ENCODE measurements around the gene EFR3B. TPM values are rescaled to one million over a fixed set of nuclear protein-coding genes. Genes with fewer than 3 reads are reported as not detected.
"Not testable (repeated sequence)": the region's sequence is repeated elsewhere in the genome, so short reads cannot be mapped to it uniquely, and the experiment has no call there.

EFR3B gene
- total and polyA plus RNA-seq, 7 donors: 0.59 to 12.7 (median 1.7) TPM

GRCh38 chr2:25132693-25133092, 90.8 kb downstream of the EFR3B start:
- intact Hi-C loops (cut with DNase I): no loop called here
- TF ChIP-seq CTCF (IDR thresholded peaks at IDR 0.05): no peak
- no peaks in the 10 kb centered on the region for H3K4me1 ChIP-seq
- H3K36me3 ChIP-seq (ENCODE audit: insufficient read depth in 1 of 2, low read depth in 1 of 2): peaks cover 0 to 20% of the 10 kb centered on the region in 2 donors
- ATAC-seq (no peak), DNase-seq (peak in 1 of 2 donors; percentile 46)
- no peaks in the 10 kb centered on the region for H3K9me3 ChIP-seq
- H3K27me3 ChIP-seq (ENCODE audit: insufficient read depth in 3 of 3, low read length in 2 of 3): no peaks in the 10 kb centered on the region
- 95% methylated on average over 10 to 13 of the region's 13 CpGs for WGBS, 3 donors
- H3K27ac ChIP-seq: no peak overlapping the region
- no peak overlapping the region for H3K4me3 ChIP-seq

- ATAC-seq; H3K4me1 ChIP-seq; H3K4me3 ChIP-seq; DNase-seq; H3K27me3 ChIP-seq (ENCODE audit: insufficient read depth in 3 of 3, low read length in 2 of 3); H3K9me3 ChIP-seq; intact Hi-C loops (cut with DNase I); H3K27ac ChIP-seq: not testable (repeated sequence)
- WGBS, 3 donors: 88 to 94% (median 89%) methylated on average over 4 of the region's 4 CpGs
- peaks cover 0 to 26% of the 10 kb centered on the region in 2 donors for H3K36me3 ChIP-seq (ENCODE audit: insufficient read depth in 1 of 2, low read depth in 1 of 2)
Measured at GRCh38 chr2:25140535-25140934, 98.7 kb downstream of the EFR3B start.

DNA sequence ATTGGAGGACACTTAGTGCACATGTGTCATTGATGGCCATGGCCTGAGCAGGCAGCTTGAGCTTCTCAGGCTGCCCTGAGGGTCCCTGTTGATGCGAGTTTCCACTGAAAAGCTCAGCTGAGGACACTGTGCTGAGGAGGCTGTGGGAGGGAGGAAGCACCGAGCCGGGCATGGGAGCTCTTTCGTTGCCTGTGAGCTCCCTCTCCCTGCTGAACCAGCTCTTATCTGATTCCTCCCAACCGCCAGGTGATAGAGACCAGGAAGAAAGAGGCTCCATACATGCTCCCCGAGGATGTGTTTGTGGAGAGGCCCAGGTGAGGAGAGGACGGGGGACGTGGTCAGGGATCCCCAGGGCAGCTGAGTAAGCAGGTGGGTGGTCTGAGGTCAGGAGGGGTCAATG, 99.2 kb downstream of the EFR3B start:
- Histone ChIP-seq H3K4me3 (no peak overlapping the region), H3K27ac (no peak overlapping the region), H3K27me3 (ENCODE audit: insufficient read depth in 3 of 3, low read length in 2 of 3) (no peaks in the 10 kb centered on the region), H3K9me3 (no peaks in the 10 kb centered on the region), H3K36me3 (ENCODE audit: insufficient read depth in 1 of 2, low read depth in 1 of 2) (peaks cover 0 to 22% of the 10 kb centered on the region in 2 donors), H3K4me1 (no peaks in the 10 kb centered on the region)
- no peak for ATAC-seq
- no peak for DNase-seq
- WGBS, 3 donors: 84 to 89% (median 86%) methylated on average over 8 of the region's 8 CpGs
- no peak for TF ChIP-seq CTCF (IDR thresholded peaks at IDR 0.05)
- intact Hi-C loops (cut with DNase I): no loop called here

- no peaks in the 10 kb centered on the region for H3K4me1 ChIP-seq
- 76 to 90% (median 86%) methylated on average over 6 of the region's 6 CpGs for WGBS, 3 donors
- peaks cover 0 to 26% of the 10 kb centered on the region in 2 donors for H3K36me3 ChIP-seq (ENCODE audit: insufficient read depth in 1 of 2, low read depth in 1 of 2)
- no peak overlapping the region for H3K4me3 ChIP-seq
- no peaks in the 10 kb centered on the region for H3K9me3 ChIP-seq
- intact Hi-C loops (cut with DNase I): no loop called here
- no peak overlapping the region for H3K27ac ChIP-seq
- no peak for TF ChIP-seq CTCF (IDR thresholded peaks at IDR 0.05)
- no peak for ATAC-seq
- no peak for DNase-seq
- no peaks in the 10 kb centered on the region for H3K27me3 ChIP-seq (ENCODE audit: insufficient read depth in 3 of 3, low read length in 2 of 3)
Measured at GRCh38 chr2:25145803-25146202, 103.9 kb downstream of the EFR3B start.

GRCh38 chr2:25146896-25147295, 105.0 kb downstream of the EFR3B start:
- H3K27ac ChIP-seq: no peak overlapping the region
- DNase-seq (peak in 1 of 2 donors; percentile 21), ATAC-seq (no peak)
- intact Hi-C loops (cut with DNase I): no loop called here
- H3K36me3 ChIP-seq (ENCODE audit: insufficient read depth in 1 of 2, low read depth in 1 of 2): peaks cover 0 to 26% of the 10 kb centered on the region in 2 donors
- no peaks in the 10 kb centered on the region for H3K27me3 ChIP-seq (ENCODE audit: insufficient read depth in 3 of 3, low read length in 2 of 3)
- TF ChIP-seq CTCF (IDR thresholded peaks at IDR 0.05): no peak
- no peaks in the 10 kb centered on the region for H3K9me3 ChIP-seq
- no peak overlapping the region for H3K4me3 ChIP-seq
- WGBS, 3 donors: 94 to 95% (median 95%) methylated on average over 10 of the region's 10 CpGs
- H3K4me1 ChIP-seq: no peaks in the 10 kb centered on the region
